Ecto neural progenitor cell (in vitro differentiated cells): ENCODE data around the gene RAPGEF1.

Source experiments
- DNase-seq: peaks from one replicate; pipeline ENCODE4 v3.0.0-alpha.2; 2018; ENCODE audit warnings: low spot score

The RAPGEF1 gene

GRCh38 chr9:131528186-131528585, 211.7 kb downstream of the RAPGEF1 start:
- DNase-seq: no peak
